NOMO-1 (cell line): ENCODE data around the gene GPR42.

Experiments
- DNase-seq, 2 experiments: peaks; one replicate each; lab custom pipeline; 2025; ENCODE audit not compliant: unreplicated experiment in 2 of 2; lab: John Stamatoyannopoulos, UW

GPR42 gene, protein sequence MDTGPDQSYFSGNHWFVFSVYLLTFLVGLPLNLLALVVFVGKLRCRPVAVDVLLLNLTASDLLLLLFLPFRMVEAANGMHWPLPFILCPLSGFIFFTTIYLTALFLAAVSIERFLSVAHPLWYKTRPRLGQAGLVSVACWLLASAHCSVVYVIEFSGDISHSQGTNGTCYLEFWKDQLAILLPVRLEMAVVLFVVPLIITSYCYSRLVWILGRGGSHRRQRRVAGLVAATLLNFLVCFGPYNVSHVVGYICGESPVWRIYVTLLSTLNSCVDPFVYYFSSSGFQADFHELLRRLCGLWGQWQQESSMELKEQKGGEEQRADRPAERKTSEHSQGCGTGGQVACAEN

DNA sequence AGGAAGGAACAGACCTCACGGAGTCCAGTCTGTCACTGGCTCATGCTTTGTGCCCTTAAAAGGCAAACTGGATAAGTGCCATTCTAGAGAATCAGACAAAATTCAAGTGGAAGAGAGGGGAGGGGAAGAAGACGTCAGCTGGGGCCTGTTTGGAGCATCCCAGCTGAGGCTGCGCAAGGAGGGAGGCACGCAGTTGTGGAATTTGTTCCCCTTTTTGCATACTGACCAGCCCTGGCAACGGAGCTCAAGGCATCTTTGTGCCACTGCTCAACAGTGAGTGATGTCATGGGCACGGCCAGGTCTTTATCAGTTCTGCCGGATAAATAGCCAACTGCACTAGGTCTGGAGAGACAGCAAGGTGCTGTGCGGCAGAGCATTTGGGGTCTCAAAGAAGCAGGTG is at the start of gene GPR42:
Gene GPR42 (plus strand): TSS at position 347 of the 400 bp plus-strand sequence. CDS start 292 bp downstream, outside the sequence.
- no peak for DNase-seq

DNA sequence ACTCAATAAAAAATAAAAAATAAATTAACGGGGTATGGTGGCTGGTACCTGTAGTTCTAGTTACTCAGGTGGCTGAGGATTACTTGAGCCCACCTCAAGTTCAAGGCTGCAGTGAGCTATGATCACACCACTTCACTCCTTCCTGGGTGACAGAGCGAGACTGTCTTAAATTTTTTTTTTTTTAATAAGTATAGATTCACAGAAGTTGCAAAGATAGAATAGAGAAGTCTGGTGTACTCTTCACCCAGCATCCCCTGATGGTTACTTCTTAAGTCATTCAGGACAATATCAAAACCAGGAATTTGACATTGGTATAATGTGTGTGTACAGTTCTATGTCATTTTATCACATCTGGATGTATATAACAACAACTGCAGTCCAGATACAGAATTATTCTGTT is 49.6 kb upstream of the GPR42 start:
- no peak for DNase-seq

DNA sequence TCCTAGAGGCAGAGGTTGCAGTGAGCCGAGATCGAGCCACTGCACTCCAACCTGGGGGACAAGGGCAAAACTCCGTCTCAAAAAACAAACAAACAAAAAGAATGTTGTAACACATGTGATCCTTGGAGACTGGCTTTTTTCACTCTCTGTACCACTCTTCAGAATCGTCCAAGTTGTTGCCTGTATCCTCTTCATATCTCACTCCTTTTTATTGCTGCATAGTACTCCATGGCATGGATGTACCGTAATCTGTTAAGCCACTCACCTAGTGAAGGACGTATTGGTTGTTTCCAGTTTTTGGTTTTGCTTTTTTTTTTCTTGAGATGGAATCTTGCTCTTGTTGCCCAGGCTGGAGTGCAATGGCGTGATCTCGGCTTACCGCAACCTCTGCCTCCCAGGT is 48.9 kb upstream of the GPR42 start:
- no peak for DNase-seq

DNA sequence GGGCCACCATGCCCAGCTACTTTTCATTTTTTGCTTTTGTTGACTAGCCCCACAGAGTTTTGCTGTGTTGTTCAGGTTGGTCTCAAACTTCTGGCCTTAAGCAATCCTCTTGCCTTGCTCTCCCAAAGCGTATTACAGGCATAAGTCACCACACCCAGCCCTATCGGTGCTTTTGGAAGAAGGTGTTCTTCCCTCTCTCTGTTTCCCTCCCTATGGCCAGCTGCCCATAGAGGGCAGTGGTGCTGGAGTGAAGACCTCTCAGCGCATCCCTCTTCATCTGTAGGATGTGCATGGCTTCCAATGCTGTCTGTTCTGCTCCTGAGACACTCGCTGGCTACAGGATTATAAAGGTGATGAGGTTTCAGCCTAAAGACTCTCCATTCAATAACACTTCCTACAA is 43.2 kb upstream of the GPR42 start:
- no peak for DNase-seq

DNA sequence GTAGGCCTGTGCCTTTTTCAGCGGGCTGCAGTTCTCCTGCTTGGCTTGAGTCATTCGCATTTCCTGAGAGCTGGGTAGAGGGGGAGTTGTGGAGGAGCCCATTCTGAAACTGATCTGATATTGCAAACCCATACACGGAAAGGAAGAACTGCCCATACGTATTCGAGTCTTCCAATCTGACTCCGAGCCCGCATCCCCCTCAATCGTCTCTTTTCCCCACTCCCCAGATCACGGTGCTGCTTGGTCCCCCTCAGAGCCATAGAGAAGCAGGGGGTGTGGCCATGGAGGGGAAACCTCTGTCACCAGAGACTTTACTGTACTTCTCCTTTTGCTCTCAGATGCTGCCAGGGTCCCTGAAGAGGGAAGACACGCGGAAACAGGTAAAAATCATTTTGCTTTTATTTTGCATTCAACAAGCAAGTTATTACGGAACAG is 42.0 kb upstream of the GPR42 start, which contains the start of gene CD22:
Gene CD22 (plus strand): TSS at position 337 of the 435 bp plus-strand sequence. CDS start 2,854 bp downstream, outside the sequence.
- DNase-seq = peak; percentile 46 to 83

DNA sequence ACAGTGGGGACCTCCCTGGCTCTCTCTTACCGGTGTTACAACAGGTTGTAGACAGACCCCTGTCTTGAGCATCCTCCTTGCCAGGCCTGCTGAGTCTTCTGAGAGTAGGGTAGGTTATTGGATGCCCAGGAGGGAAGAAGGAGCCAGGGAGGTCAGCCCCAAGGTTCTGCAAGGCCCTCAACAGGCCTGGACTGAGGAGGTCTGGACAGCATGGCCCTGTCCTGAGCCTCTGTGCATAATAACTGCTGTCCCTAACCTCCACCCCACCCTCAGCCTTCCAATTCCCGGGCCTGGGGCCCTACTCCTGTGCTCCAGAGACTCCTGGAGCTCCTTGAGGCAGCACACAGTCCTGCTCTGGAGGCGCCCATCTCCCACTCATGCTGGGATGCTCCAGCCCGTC is 41.5 kb upstream of the GPR42 start:
- DNase-seq = no peak

DNA sequence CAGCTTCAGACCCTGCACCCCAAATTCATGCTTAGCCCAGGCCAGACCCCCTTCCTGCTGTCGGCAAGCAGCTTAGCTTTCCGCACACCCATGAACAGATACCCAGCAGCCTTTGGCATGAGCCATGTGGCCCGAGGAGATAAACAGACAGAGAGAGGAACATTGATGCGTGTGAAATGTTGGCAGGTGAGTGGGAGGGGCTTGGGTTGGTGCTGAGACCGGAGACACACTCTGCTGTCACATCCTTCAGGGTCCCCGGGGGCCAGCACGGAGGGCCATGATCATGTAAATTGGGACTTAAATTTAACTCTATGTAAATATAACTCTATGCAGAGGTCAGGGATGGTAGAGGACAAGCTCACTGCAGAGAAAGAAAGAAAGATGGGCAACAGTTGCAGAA is 40.4 kb upstream of the GPR42 start:
- no peak for DNase-seq

DNA sequence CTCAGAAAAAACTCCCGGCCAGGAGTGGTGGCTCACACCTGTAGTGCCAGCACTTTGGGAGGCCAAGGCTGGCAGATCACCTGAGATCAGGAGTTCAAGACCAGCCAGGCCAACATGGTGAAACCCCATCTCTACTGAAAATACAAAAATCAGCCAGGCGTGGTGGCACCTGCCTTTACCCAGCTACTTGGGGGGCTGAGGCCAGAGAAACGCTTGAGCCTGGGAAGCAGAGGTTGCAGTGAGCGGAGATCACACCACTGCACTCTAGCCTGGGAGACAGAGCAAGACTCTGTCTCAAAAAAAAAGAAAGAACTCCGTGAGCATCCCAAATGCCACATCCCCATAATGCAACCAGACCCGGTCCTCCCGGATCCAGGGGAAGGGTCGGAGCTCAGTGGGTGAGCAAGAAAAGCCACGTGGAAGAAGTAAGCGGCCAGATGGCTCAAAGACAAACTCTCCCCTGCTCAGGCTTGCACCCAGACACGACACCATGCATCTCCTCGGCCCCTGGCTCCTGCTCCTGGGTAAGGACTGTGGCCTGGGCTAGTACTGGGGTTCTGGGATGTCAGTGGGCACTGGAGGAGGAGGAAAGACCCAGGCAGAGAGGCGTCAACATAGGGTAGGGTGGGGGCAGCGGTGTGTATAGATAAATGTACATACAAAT is 39.2 kb upstream of the GPR42 start:
- no peak for DNase-seq

DNA sequence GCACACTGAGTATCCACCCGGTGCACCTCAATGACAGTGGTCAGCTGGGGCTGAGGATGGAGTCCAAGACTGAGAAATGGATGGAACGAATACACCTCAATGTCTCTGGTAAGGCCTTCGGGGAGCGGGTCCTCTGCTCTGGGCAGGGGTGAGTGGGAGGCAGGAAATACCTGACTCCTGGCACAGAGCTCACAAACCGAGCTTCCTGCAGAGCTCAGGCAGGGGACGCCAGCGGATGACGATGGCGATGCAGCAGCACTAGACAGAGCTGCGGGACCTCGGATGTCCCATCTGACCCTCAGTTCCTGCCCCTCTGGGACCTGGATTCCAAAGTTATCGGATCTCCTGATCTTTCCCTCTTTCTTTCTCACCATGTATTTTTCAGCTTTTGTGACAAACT is 38.1 kb upstream of the GPR42 start:
- no peak for DNase-seq

DNA sequence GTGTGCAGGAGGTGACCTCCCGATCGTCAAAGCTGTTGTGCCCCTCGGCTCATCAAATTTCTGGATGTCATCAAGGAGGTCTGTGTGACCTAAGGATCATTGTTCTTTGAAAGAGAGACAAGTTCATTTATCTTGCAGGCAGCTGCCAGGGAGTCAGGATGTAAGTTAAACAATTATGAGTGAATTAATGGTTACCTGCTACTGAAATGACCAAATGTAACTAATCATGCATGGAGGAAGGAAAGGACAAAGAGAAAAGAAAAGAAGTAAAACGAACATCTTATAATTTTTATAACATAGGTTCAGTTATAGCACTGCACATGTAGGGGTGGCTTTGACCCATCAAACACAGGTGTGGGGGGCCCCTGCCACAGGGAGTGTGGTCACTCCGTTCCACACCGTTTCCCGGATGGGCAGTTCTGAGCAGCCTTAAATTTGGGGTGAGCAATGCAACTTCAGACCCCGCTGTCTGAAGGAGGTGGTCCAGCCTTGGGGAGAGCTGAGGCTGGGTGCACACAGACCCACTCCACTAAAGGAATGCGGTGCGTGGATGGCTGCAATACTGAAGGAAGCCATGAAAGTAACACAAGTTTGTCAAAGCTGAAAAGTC is 36.6 kb upstream of the GPR42 start:
- DNase-seq = no peak

DNA sequence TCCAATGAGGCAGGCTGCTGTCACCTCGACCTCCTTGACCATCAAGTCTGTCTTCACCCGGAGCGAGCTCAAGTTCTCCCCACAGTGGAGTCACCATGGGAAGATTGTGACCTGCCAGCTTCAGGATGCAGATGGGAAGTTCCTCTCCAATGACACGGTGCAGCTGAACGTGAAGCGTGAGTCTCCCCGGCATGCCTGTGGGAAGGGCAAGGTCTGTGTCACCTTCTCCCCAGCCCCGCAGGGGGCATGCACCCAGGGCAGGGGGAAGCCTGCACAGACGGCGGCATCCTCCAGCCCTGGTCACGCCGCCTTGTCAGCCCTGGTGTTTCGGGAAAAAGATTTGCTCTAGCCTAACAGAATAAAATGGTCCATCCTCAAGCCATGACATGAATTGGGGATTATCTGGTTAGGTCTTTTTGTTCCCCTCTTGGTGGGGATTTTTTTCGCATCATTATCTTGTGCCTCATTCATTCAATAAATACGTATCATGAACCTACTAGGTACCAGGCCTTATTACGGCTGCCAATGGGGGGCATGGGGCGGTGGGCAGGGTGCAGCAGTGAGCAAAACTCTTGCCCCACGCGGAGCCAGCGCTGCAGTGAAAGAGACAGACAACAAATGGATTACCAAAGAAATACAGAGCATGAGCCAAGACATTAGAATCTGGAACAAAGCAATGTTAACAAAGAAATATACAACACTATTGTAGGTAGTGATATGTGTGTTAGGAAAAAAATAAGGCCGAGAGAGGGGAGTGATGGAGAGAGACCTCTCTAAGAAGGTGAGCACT is 34.5 kb upstream of the GPR42 start:
- no peak for DNase-seq

DNA sequence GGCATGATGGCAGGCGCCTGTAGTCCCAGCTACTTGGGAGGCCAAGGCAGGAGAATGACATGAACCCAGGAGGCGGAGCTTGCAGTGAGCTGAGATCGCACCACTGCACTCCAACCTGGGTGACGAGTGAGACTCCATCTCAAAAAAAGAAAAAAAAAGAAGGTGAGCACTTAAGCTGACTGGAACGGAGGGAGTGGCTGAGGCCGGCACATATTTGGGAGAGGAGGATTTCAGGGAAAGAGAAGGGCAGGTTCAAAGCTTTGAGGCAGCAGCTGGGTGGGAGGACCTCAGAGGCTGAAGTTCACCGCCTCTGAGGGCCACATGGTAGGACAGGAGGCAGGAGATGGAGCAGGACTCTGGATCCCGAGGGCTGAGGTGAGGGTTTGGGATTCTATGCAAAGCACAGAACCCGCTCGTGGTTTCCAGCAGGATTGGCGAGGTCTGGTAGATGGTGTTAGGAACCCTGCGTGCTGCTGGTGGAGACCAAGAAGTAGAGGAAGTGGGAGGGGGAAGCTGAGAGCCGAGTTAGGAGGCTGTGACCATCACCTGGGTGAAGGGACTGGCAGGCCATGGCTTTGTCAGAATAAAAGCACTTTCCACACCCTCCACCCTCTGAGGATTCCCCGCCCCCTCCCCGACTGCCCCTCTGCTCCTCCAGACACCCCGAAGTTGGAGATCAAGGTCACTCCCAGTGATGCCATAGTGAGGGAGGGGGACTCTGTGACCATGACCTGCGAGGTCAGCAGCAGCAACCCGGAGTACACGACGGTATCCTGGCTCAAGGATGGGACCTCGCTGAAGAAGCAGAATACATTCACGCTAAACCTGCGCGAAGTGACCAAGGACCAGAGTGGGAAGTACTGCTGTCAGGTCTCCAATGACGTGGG is 33.5 kb upstream of the GPR42 start:
- no peak for DNase-seq

DNA sequence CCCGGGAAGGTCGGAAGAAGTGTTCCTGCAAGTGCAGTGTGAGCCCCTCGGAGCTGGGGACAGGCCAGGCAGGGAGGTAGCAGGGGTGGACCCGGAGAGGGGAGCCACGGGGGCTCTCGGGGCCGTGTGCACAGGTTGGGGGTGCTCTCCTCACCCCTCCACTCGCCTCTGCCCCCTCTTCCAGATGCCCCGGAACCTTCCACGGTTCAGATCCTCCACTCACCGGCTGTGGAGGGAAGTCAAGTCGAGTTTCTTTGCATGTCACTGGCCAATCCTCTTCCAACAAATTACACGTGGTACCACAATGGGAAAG is 32.9 kb upstream of the GPR42 start:
- DNase-seq = no peak

DNA sequence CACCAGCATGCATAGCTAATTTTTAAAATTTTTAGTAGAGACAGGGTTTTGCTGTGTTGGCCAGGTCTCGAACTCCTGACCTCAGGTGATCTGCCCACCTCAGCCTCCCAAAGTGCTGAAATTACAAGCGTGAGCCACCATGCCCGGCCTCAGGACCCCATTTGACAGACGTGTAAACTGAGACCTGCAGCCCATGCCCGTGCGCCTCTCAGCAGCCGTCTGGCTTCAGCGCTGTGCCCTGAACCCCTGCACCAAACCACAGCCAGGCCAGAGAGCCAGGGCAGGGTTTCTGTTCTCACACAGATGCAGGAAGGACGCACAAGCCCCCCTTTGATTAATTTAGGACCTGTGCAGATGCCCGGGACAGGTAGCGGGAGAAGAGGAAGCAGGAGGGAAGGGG is 30.4 kb upstream of the GPR42 start:
- no peak for DNase-seq

DNA sequence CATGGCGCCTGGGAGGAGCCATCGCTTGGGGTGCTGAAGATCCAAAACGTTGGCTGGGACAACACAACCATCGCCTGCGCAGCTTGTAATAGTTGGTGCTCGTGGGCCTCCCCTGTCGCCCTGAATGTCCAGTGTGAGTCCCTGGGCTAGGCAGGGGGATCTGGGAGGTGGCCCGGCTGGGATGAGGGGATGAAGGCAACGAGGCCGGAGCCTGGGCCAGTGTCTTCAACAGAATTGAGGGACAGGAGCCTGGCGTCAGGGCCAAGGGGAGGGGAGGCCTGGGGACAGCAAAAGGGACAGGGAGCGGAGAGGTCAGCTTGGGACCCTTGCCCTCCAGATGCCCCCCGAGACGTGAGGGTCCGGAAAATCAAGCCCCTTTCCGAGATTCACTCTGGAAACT is 29.9 kb upstream of the GPR42 start:
- DNase-seq = no peak

DNA sequence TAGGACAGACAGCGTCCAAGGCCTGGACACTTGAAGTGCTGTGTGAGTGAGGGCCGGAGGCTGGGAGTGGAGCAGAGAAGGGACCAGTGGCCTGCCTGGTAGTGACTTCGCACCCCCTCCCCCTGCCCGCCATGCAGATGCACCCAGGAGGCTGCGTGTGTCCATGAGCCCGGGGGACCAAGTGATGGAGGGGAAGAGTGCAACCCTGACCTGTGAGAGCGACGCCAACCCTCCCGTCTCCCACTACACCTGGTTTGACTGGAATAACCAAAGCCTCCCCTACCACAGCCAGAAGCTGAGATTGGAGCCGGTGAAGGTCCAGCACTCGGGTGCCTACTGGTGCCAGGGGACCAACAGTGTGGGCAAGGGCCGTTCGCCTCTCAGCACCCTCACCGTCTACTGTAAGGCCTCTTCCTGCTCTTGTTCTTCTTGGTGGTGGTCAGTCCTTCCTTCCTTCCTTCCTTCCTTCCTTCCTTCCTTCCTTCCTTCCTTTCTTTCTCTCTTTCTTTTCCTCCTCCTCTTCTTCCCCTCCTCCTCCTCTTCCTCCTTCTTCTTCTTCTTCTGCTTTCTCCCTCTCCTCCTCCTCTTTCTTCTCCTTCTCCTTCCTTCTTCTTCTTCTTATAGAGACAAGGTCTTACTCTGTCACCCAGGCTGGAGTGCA is 29.2 kb upstream of the GPR42 start:
- no peak for DNase-seq

DNA sequence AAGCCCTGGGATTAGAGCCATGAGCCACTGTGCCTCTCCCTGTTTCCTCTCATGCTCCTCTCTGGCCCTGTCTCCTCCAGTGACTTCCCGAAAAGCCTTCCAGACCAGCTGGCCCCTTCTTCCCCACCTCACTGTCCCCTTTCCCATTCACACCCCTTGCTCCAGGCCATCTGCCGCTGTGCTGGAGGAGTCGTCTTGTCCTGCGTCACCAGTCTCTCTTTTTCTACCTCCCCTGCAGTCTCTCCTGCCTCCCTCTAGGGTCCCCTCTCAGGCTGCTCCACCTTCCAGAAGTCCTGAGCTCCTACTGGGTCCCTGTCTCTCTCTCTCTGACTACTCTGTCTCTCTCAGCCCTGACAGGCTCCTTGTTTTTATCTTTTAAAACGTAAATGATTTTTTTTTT is 28.4 kb upstream of the GPR42 start:
- DNase-seq = no peak

DNA sequence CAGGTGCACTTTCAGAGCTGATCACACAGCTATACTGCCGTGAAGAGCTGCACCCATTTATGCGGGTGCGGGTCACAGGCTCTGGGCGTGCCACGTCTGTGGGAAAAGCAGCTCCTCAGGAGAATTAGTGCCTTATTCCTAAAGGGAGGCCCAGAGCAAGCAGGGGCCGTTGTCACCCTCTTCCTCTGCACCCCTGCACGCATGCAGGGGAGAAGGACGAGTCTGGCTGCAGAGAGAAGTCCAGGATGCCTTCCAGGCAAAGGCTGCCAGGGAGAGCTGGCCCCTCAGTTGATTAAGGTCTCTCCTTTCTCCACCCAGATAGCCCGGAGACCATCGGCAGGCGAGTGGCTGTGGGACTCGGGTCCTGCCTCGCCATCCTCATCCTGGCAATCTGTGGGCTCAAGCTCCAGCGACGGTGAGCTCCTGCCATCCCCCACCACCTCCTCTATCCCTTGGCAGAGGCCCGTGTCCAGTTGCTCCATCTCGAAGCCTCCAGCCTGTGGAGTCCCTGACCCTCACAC is 26.3 kb upstream of the GPR42 start:
- no peak for DNase-seq

DNA sequence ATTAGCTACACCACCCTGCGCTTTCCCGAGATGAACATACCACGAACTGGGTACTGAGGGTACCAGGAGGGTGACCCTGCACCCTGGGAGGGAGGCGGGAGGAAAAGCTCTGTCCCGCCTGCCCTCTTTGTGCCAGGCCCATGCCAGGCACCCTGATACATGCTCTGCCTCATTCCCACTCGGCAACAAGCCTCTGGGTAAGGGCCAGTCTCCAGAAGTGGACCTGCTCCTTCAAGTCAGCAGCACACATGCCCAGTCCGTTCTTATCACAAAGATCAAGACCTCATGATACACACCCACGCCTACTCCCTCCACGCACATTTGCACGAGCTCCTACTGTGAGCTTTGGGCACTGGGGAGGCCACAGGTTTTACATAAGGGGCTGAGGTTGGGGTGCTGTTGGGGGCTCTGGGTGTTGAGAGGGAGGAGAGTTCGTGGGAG is 25.2 kb upstream of the GPR42 start:
- DNase-seq = no peak
